IMR-90 (cell line): ENCODE measurements around the gene KICS2. TPM values are rescaled to one million over a fixed set of nuclear protein-coding genes. Genes with fewer than 3 reads are reported as not detected.

Source experiments
- ATAC-seq: fragments of 200-7000 bp; cut with Tn5 transposase; 2 replicates; pipeline ENCODE4 v1.9.1; 2020; ENCODE audit warnings: low read depth, mild to moderate bottlenecking, moderate library complexity
- BruUV-seq: library from RNA; stranded (reverse); fragments of 400-500 nt; replicated peaks from 2 replicates; lab custom pipeline; 2021; lab: Mats Ljungman, UMichigan
- CTCF ChIA-PET: fragments of 300-600 bp; formaldehyde crosslinking; extraction: SDS; loops from one replicate; lab custom pipeline; 2021; ENCODE audit warnings: antibody characterized with exemption; lab: Yijun Ruan, JAX
- POLR2A ChIA-PET: fragments of 300-600 bp; sonication (Branson Sonifier 250); formaldehyde crosslinking; loops from one replicate; lab custom pipeline; 2022; ENCODE audit warnings: antibody characterized with exemption; ENCODE audit not compliant: unreplicated experiment; lab: Charles Lee
- DNase-seq: peaks from one replicate; pipeline ENCODE4 v3.0.0; 2013
- H2AFZ ChIP-seq: replicated peaks from 2 replicates; pipeline ENCODE3; 2013; ENCODE audit warnings: low read length, mild to moderate bottlenecking; ENCODE audit not compliant: poor library complexity
- H2AK5ac ChIP-seq: 2 replicates; pipeline ENCODE4 v1.6.1; 2013; ENCODE audit warnings: low read depth, low read length, inconsistent platforms
- H2AK9ac ChIP-seq: replicated peaks from 2 replicates; pipeline ENCODE3; 2013; ENCODE audit warnings: mild to moderate bottlenecking, low read depth, low read length, moderate library complexity; ENCODE audit not compliant: poor library complexity
- H2BK120ac ChIP-seq: 2 replicates; pipeline ENCODE4 v1.6.1; 2013; ENCODE audit warnings: low read depth, low read length, inconsistent platforms
- H2BK15ac ChIP-seq: 3 replicates; pipeline ENCODE4 v1.6.1; 2013; ENCODE audit warnings: low read depth, low read length, inconsistent platforms
- H2BK20ac ChIP-seq: 2 replicates; pipeline ENCODE4 v1.6.1; 2013; ENCODE audit warnings: low read depth, mild to moderate bottlenecking, inconsistent platforms, low read length, moderate library complexity
- H2BK5ac ChIP-seq: 2 replicates; pipeline ENCODE4 v1.6.1; 2013; ENCODE audit warnings: mild to moderate bottlenecking, low read depth, low read length, inconsistent platforms; ENCODE audit not compliant: poor library complexity, severe bottlenecking
- H3K14ac ChIP-seq: replicated peaks from 2 replicates; pipeline ENCODE4 v1.6.1; 2013; ENCODE audit warnings: low read depth, low read length, inconsistent platforms
- H3K18ac ChIP-seq: 2 replicates; pipeline ENCODE4 v1.6.1; 2013; ENCODE audit warnings: low read depth, low read length, control low read depth
- H3K23ac ChIP-seq: 2 replicates; pipeline ENCODE4 v1.6.1; 2013; ENCODE audit warnings: low read depth, low read length, inconsistent platforms
- H3K27ac ChIP-seq: 2 replicates; pipeline ENCODE4 v1.5.1; 2013; ENCODE audit warnings: mild to moderate bottlenecking, control low read depth, low read length; ENCODE audit not compliant: insufficient read depth
- H3K27me3 ChIP-seq: 2 replicates; pipeline ENCODE4 v1.6.1; 2013; ENCODE audit warnings: low read length; ENCODE audit not compliant: control insufficient read depth, insufficient read depth
- H3K36me3 ChIP-seq: 2 replicates; pipeline ENCODE4 v1.6.1; 2013; ENCODE audit warnings: low read length, mixed read lengths; ENCODE audit not compliant: control insufficient read depth, insufficient read depth
- H3K4ac ChIP-seq: 2 replicates; pipeline ENCODE4 v1.6.1; 2013; ENCODE audit warnings: low read depth, low read length, inconsistent platforms
- H3K4me1 ChIP-seq: 2 replicates; pipeline ENCODE4 v1.6.1; 2013; ENCODE audit warnings: low read length, mixed read lengths; ENCODE audit not compliant: control insufficient read depth, insufficient read depth
- H3K4me2 ChIP-seq: 2 replicates; pipeline ENCODE4 v1.6.1; 2013; ENCODE audit warnings: low read depth, mild to moderate bottlenecking, control low read depth, low read length, moderate library complexity
- H3K4me3 ChIP-seq: 2 replicates; pipeline ENCODE4 v1.5.1; 2013; ENCODE audit warnings: low read depth, mild to moderate bottlenecking, control low read depth, low read length, moderate library complexity; ENCODE audit not compliant: insufficient read depth
- H3K56ac ChIP-seq: 2 replicates; pipeline ENCODE4 v1.6.1; 2013; ENCODE audit warnings: low read length, inconsistent platforms; ENCODE audit not compliant: insufficient read depth; ENCODE audit errors: extremely low read depth
- H3K79me1 ChIP-seq, 2 experiments: 2 replicates each; pipeline ENCODE4 v1.6.1; 2013; ENCODE audit warnings: low read length in 2 of 2, inconsistent platforms in 1 of 2, low read depth in 1 of 2
- H3K9ac ChIP-seq: 2 replicates; pipeline ENCODE4 v1.6.1; 2013; ENCODE audit warnings: low read depth, low read length, control low read depth
- H3K9me1 ChIP-seq: 2 replicates; pipeline ENCODE4 v1.6.1; 2013; ENCODE audit warnings: low read length, inconsistent platforms; ENCODE audit not compliant: insufficient read depth
- H3K9me3 ChIP-seq: 2 replicates; pipeline ENCODE4 v1.6.1; 2013; ENCODE audit warnings: low read length; ENCODE audit not compliant: control insufficient read depth, insufficient read depth
- H4K20me1 ChIP-seq: 2 replicates; pipeline ENCODE4 v1.6.1; 2013; ENCODE audit warnings: low read length, inconsistent platforms; ENCODE audit not compliant: insufficient read depth
- H4K5ac ChIP-seq: 2 replicates; pipeline ENCODE4 v1.6.1; 2013; ENCODE audit warnings: mild to moderate bottlenecking, low read depth, low read length, control low read depth
- H4K8ac ChIP-seq, 2 experiments: 2 replicates each; pipeline ENCODE4 v1.6.1; 2013; ENCODE audit warnings: low read depth in 2 of 2, low read length in 2 of 2, control low read depth in 1 of 2, inconsistent platforms in 1 of 2
- H4K91ac ChIP-seq: 2 replicates; pipeline ENCODE4 v1.6.1; 2013; ENCODE audit warnings: low read depth, low read length, inconsistent platforms; ENCODE audit not compliant: insufficient read depth
- CEBPB ChIP-seq: IDR thresholded peaks from 2 replicates; pipeline ENCODE4 v1.6.1; 2012; ENCODE audit warnings: low read depth, low read length, improper control_type of control experiment
- CHD1 ChIP-seq: IDR thresholded peaks from 2 replicates; pipeline ENCODE4 v1.6.1; 2012; ENCODE audit warnings: low read depth, low read length, improper control_type of control experiment
- FOS ChIP-seq: fragments of 150-350 bp; IDR thresholded peaks from 2 replicates; pipeline ENCODE4 v1.6.1; 2016; ENCODE audit warnings: low read depth, low read length
- MAFK ChIP-seq: IDR thresholded peaks from 2 replicates; pipeline ENCODE4 v1.6.1; 2012; ENCODE audit warnings: low read depth, low read length, improper control_type of control experiment
- MAZ ChIP-seq: IDR thresholded peaks from 2 replicates; pipeline ENCODE4 v1.6.1; 2012; ENCODE audit warnings: low read depth, mild to moderate bottlenecking, low read length, improper control_type of control experiment, moderate library complexity, borderline replicate concordance
- MXI1 ChIP-seq: IDR thresholded peaks from 2 replicates; pipeline ENCODE4 v1.6.1; 2012; ENCODE audit warnings: low read depth, mild to moderate bottlenecking, low read length, moderate library complexity, borderline replicate concordance
- NFE2L2 ChIP-seq: fragments of 150-350 bp; IDR thresholded peaks from 2 replicates; pipeline ENCODE4 v1.6.1; 2016; ENCODE audit warnings: low read depth, mild to moderate bottlenecking, low read length
- POLR2A ChIP-seq: IDR thresholded peaks from 2 replicates; pipeline ENCODE4 v1.6.1; 2012; ENCODE audit warnings: mild to moderate bottlenecking, low read depth, low read length
- RAD21 ChIP-seq: IDR thresholded peaks from 2 replicates; pipeline ENCODE4 v1.6.1; 2012; ENCODE audit warnings: low read length, improper control_type of control experiment
- RCOR1 ChIP-seq: IDR thresholded peaks from 2 replicates; pipeline ENCODE4 v1.6.1; 2012; ENCODE audit warnings: mild to moderate bottlenecking, low read length, improper control_type of control experiment; ENCODE audit not compliant: insufficient replicate concordance
- RFX5 ChIP-seq: IDR thresholded peaks from 2 replicates; pipeline ENCODE4 v1.8.0; 2012; ENCODE audit warnings: low read depth, mild to moderate bottlenecking, low read length, moderate library complexity
- SMC3 ChIP-seq: fragments of 150-350 bp; IDR thresholded peaks from 2 replicates; pipeline ENCODE4 v1.6.1; 2016; ENCODE audit warnings: low read depth, mild to moderate bottlenecking, antibody characterized with exemption, low read length, moderate library complexity
- WGBS, 2 experiments: methylation state at CpG; one replicate each; pipeline versions ENCODE4 v1.1.5 to v1.1.7; 2013; ENCODE audit warnings: missing lambda C conversion rate in 2 of 2; ENCODE audit not compliant: insufficient read length in 1 of 2; ENCODE audit errors: extremely low coverage in 2 of 2; 5-methylcytosine and 5-hydroxymethylcytosine counted together
- dilution Hi-C: fragments of 300-500 bp; cut with HindIII; formaldehyde crosslinking; loops from one replicate; pipeline ENCODE4 v1.14.3; 2018; ENCODE audit warnings: low sequenced_read_pairs; ENCODE audit not compliant: unreplicated experiment
- in situ Hi-C: fragments of 300-500 bp; cut with MboI; formaldehyde crosslinking; loops from 3 replicates; pipeline ENCODE4 v1.14.3; 2019; ENCODE audit warnings: low sequenced_read_pairs, inconsistent platforms, mixed read lengths
- intact Hi-C: fragments of 100-400 bp; cut with micrococcal nuclease; formaldehyde crosslinking; loops from 2 replicates; pipeline ENCODE4 v1.10.0; 2022
- polyA plus RNA-seq, 3 experiments: library from polyadenylated mRNA; depleted of rRNA; stranded (reverse); fragments of >200 nt; gene quantifications; 2 replicates each; pipeline ENCODE4 v1.2.3, GENCODE V29; 2012; ENCODE audit warnings: low replicate concordance in 1 of 3
- total RNA-seq: library from RNA; depleted of rRNA; stranded (reverse); fragments of >200 nt; gene quantifications from 2 replicates; pipeline ENCODE4 v1.2.3, GENCODE V29; 2012
- TF ChIP-seq, protein P1 (sequence below): conservative IDR thresholded peaks from 2 replicates; pipeline ENCODE4 v1.5.1; 2012; ENCODE audit warnings: mild to moderate bottlenecking, low read depth, low read length, improper control_type of control experiment
- TF ChIP-seq, protein P2 (sequence below): fragments of 150-350 bp; IDR thresholded peaks from 2 replicates; pipeline ENCODE4 v1.6.1; 2017; ENCODE audit warnings: mild to moderate bottlenecking, antibody characterized with exemption, low read length, low read depth
- TF ChIP-seq, protein P3 (sequence below): fragments of 150-350 bp; IDR thresholded peaks from 2 replicates; pipeline ENCODE4 v1.6.1; 2016; ENCODE audit warnings: low read depth, mild to moderate bottlenecking, low read length, moderate library complexity, borderline replicate concordance

KICS2 gene
- total and polyA plus RNA-seq, 2 of the 4 experiments (the other 2 are of a cell fraction): 2.4 to 6.1 TPM

DNA sequence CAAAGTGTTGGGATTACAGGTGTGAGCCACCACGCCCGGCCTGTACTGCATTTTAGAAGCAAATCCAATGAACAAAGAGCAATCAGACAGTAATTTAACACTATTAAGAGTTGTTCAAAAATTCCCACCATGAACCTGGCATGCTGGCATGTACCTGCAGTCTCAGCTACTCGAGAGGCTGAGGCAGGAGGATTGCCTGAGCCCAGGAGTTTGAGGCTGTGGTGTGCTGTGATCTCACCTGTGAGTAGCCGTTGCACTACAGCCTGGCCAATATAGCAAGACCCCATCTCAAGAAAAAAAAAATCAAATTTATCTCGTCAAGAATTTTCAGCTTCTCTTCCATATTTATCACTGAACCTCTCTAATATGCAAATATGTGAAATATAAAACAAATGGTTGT is 39.7 kb upstream of the KICS2 start:
- no peak overlapping the region for H2AK9ac ChIP-seq
- H3K14ac ChIP-seq: no peak overlapping the region
- in situ Hi-C loops: no loop called here
- no peak overlapping the region for H4K5ac ChIP-seq
- dilution Hi-C loops: loop anchor here (25.0 kb wide), 1 partner anchor 425 kb away; the partner anchor contains the start of gene SRGAP1
- no peak overlapping the region for H3K18ac ChIP-seq
- H3K9me1 ChIP-seq: no peaks in the 10 kb centered on the region
- no peak for DNase-seq
- H3K9me3 ChIP-seq: no peaks in the 10 kb centered on the region
- no peak overlapping the region for H3K4me3 ChIP-seq
- WGBS, 2 experiments: no CpG with 5 or more reads among the region's 5 CpGs
- no peak overlapping the region for H2BK20ac ChIP-seq
- no peak overlapping the region for H2AK5ac ChIP-seq
- H3K36me3 ChIP-seq: no peaks in the 10 kb centered on the region
- no peak for TF ChIP-seq MXI1
- TF ChIP-seq CHD1: no peak
- no peak for TF ChIP-seq MAZ
- TF ChIP-seq NFE2L2: no peak
- no peak for TF ChIP-seq POLR2A
- no peak for TF ChIP-seq RAD21
- TF ChIP-seq, protein P1, sequence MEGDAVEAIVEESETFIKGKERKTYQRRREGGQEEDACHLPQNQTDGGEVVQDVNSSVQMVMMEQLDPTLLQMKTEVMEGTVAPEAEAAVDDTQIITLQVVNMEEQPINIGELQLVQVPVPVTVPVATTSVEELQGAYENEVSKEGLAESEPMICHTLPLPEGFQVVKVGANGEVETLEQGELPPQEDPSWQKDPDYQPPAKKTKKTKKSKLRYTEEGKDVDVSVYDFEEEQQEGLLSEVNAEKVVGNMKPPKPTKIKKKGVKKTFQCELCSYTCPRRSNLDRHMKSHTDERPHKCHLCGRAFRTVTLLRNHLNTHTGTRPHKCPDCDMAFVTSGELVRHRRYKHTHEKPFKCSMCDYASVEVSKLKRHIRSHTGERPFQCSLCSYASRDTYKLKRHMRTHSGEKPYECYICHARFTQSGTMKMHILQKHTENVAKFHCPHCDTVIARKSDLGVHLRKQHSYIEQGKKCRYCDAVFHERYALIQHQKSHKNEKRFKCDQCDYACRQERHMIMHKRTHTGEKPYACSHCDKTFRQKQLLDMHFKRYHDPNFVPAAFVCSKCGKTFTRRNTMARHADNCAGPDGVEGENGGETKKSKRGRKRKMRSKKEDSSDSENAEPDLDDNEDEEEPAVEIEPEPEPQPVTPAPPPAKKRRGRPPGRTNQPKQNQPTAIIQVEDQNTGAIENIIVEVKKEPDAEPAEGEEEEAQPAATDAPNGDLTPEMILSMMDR: no peak
- TF ChIP-seq RFX5: no peak
- TF ChIP-seq SMC3: no peak
- no peak for TF ChIP-seq FOS
- TF ChIP-seq, protein P2, sequence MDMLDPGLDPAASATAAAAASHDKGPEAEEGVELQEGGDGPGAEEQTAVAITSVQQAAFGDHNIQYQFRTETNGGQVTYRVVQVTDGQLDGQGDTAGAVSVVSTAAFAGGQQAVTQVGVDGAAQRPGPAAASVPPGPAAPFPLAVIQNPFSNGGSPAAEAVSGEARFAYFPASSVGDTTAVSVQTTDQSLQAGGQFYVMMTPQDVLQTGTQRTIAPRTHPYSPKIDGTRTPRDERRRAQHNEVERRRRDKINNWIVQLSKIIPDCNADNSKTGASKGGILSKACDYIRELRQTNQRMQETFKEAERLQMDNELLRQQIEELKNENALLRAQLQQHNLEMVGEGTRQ: no peak
- TF ChIP-seq CEBPB: no peak
- TF ChIP-seq, protein P3, sequence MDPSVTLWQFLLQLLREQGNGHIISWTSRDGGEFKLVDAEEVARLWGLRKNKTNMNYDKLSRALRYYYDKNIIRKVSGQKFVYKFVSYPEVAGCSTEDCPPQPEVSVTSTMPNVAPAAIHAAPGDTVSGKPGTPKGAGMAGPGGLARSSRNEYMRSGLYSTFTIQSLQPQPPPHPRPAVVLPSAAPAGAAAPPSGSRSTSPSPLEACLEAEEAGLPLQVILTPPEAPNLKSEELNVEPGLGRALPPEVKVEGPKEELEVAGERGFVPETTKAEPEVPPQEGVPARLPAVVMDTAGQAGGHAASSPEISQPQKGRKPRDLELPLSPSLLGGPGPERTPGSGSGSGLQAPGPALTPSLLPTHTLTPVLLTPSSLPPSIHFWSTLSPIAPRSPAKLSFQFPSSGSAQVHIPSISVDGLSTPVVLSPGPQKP: no peak
- TF ChIP-seq MAFK: no peak
- TF ChIP-seq RCOR1: no peak
- no peak overlapping the region for H3K4me2 ChIP-seq
- no peak overlapping the region for H3K23ac ChIP-seq
- H3K56ac ChIP-seq: no peak overlapping the region
- H4K20me1 ChIP-seq: no peaks in the 10 kb centered on the region
- no peak overlapping the region for H2BK5ac ChIP-seq
- no peak for ATAC-seq
- H2BK15ac ChIP-seq: no peak overlapping the region
- no peaks in the 10 kb centered on the region for H3K4me1 ChIP-seq
- BruUV-seq: no TSS peak
- H3K9ac ChIP-seq: no peak overlapping the region
- H3K4ac ChIP-seq: no peak overlapping the region
- H3K27me3 ChIP-seq: peaks cover 6% of the 10 kb centered on the region
- intact Hi-C loops: no loop called here
- H4K91ac ChIP-seq: no peak overlapping the region
- ChIA-PET POLR2A (no interaction called here), CTCF (no interaction called here)
- H3K79me1 ChIP-seq: no peaks in the 10 kb centered on the region
- no peak overlapping the region for H2BK120ac ChIP-seq
- H2AFZ ChIP-seq: no peak overlapping the region
- no peak overlapping the region for H4K8ac ChIP-seq
- no peak overlapping the region for H3K27ac ChIP-seq
